HAP-1 (cell line): ENCODE measurements around the gene TMEM131.
"Not testable (repeated sequence)": the region's sequence is repeated elsewhere in the genome, so short reads cannot be mapped to it uniquely, and the experiment has no call there.

Experiments used
- DNase-seq, 2 experiments: peaks; one replicate each; pipeline ENCODE4 v3.0.0-alpha.2; 2016 to 2020; ENCODE audit warnings: low spot score in 2 of 2
- H3K27me3 ChIP-seq: fragments of 250-450 bp; sonication (Bioruptor Pico); 2 replicates; pipeline ENCODE4 v1.5.1; 2020; ENCODE audit warnings: low read depth, mild to moderate bottlenecking, moderate library complexity
- H3K36me3 ChIP-seq: fragments of 250-450 bp; sonication (Bioruptor Pico); replicated peaks from 2 replicates; pipeline ENCODE4 v1.5.1; 2020; ENCODE audit warnings: mild to moderate bottlenecking
- H3K4me1 ChIP-seq: fragments of 250-450 bp; sonication (Bioruptor Pico); 2 replicates; pipeline ENCODE4 v1.5.1; 2020; ENCODE audit warnings: mild to moderate bottlenecking
- H3K4me3 ChIP-seq: fragments of 250-450 bp; sonication (Bioruptor Pico); 2 replicates; pipeline ENCODE4 v1.5.1; 2020; ENCODE audit warnings: mild to moderate bottlenecking, moderate library complexity
- H3K9me3 ChIP-seq: fragments of 250-450 bp; sonication (Bioruptor Pico); 2 replicates; pipeline ENCODE4 v1.5.1; 2020; ENCODE audit warnings: mild to moderate bottlenecking, moderate library complexity
- in situ Hi-C: fragments of 300-500 bp; cut with MboI; formaldehyde crosslinking; loops from 3 replicates; pipeline ENCODE4 v1.14.3; 2020; ENCODE audit warnings: low sequenced_read_pairs, inconsistent platforms, mixed read lengths

The TMEM131 gene

DNA sequence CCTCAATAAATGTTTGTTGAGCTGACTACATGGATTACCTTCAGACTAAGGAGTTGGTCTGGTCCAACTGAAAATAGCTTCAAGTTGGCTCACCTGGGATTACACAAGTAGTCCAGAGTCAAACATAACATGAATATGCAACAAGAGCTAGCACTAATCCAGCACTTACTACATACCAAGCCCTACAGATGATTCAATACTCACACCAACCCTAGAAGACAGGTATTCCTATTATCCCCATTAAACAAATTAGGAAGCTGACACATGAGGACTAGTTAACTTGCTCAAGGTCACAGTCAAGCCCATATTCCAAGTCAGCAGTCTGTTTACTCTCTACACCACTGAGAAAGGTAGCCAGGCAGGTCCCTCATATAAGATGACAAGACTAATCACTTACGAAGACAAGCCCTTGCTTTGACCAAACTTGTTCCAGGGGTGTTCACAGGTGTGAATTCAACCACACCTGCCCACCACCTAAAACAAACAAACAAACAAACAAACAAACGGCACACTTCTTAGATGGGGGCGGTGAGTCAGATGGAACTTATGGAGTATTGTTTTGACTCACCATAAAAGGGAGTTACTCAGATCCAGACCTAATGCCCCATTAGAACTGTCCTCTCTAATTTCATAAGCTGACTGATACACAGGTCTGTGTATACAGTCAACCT lies 29.1 kb downstream of the TMEM131 start:
- no peaks in the 10 kb centered on the region for H3K27me3 ChIP-seq
- no peak overlapping the region for H3K4me3 ChIP-seq
- no peaks in the 10 kb centered on the region for H3K9me3 ChIP-seq
- no peaks in the 10 kb centered on the region for H3K36me3 ChIP-seq
- H3K4me1 ChIP-seq: peaks cover 4% of the 10 kb centered on the region; the same call in 1 of the 2 replicates
- in situ Hi-C loops: no loop called here
- DNase-seq: no peak

DNA sequence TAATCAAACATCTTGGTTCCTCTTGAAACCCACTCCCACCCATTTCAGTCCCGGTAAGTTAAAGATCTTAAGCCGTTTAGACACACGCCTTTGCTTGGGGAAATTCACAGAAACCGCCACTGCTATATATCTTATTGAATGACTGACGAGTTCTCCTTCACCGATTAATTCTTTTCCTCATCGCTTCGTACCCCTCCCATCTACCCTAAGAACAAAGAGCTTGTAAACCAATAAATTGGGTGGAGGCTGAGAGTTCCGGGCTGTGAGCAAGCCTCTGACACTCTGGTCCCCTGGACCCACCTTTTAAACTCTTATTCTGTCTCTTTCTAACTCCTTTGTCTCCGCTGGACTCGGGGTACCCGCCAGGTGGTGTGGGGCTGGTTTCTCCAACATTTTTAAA lies 30.6 kb downstream of the TMEM131 start:
- in situ Hi-C loops: no loop called here
- H3K27me3 ChIP-seq: no peaks in the 10 kb centered on the region
- no peaks in the 10 kb centered on the region for H3K9me3 ChIP-seq
- no peaks in the 10 kb centered on the region for H3K36me3 ChIP-seq
- peaks cover 4% of the 10 kb centered on the region; the same call in 1 of the 2 replicates for H3K4me1 ChIP-seq
- H3K4me3 ChIP-seq: no peak overlapping the region
- DNase-seq: no peak

- H3K4me1 ChIP-seq: peaks cover 4% of the 10 kb centered on the region; the same call in 1 of the 2 replicates
- no peaks in the 10 kb centered on the region for H3K36me3 ChIP-seq
- no peak overlapping the region for H3K4me3 ChIP-seq
- in situ Hi-C loops: no loop called here
- no peaks in the 10 kb centered on the region for H3K9me3 ChIP-seq
- no peak for DNase-seq
- H3K27me3 ChIP-seq: no peaks in the 10 kb centered on the region
Measured at GRCh38 chr2:97963880-97964279, 31.9 kb downstream of the TMEM131 start.

DNA sequence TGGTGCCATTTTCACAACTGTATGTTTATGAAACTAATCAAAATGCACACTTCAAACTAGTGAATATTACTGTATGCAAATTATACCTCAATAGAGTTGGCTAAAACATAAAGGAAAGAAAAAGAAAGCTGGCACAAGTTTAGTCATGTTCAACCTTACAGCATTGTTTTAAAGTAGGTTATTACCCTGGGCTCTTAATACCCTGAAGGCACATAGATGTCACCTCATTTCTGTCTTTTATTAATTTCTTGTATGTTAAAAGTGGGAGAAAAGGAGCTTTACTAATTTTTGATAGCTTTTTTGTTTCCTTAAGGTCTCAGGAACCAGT lies 32.7 kb downstream of the TMEM131 start:
- H3K4me3 ChIP-seq: no peak overlapping the region
- no peaks in the 10 kb centered on the region for H3K9me3 ChIP-seq
- H3K36me3 ChIP-seq: no peaks in the 10 kb centered on the region
- H3K4me1 ChIP-seq: peaks cover 4% of the 10 kb centered on the region; the same call in 1 of the 2 replicates
- in situ Hi-C loops: no loop called here
- DNase-seq: no peak
- H3K27me3 ChIP-seq: no peaks in the 10 kb centered on the region

DNA sequence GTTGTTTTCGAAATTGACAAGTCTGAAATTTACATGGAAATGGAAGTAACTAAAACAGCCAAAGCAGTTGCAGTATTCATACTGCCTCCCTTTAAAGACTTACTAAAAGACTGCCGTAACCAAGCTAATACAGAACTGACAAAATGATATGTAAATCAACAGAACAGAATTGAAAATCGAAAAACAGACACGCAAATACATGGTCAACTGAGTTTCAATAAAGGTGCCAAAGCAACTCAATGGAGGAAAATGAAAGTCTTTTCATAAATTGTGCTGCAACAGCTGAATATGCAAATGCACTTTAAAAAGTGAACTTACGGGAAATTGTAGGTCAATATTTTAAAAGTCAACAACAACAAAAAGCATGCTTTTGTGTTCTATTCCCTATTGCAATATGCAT lies 34.2 kb downstream of the TMEM131 start:
- no peaks in the 10 kb centered on the region for H3K36me3 ChIP-seq
- H3K4me1 ChIP-seq: peaks cover 4% of the 10 kb centered on the region; the same call in 1 of the 2 replicates
- in situ Hi-C loops: no loop called here
- H3K27me3 ChIP-seq: no peaks in the 10 kb centered on the region
- H3K9me3 ChIP-seq: no peaks in the 10 kb centered on the region
- no peak for DNase-seq
- H3K4me3 ChIP-seq: no peak overlapping the region

DNA sequence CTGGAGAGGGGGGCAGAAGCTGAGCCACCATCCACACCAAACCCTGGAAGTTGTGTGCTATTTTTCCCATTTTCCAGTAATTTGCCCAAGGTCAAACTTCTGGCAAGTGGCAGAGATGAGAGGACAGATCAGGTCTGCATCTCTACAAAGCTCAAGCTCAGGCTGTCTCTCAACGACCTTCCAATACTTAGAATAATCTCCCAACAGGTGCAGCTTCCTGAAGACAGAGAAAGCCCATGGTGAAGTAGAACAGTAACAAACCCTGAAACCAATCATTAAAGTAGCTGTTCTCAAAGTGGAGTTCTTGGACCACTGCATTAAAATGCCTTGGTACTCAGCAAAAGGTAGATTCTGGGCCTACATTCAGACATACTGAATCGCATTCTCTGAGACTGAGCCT lies 37.6 kb downstream of the TMEM131 start:
- Histone ChIP-seq H3K36me3 (no peaks in the 10 kb centered on the region), H3K27me3 (no peaks in the 10 kb centered on the region), H3K4me3 (no peak overlapping the region), H3K9me3 (no peaks in the 10 kb centered on the region), H3K4me1 (peaks cover 4% of the 10 kb centered on the region; the same call in 1 of the 2 replicates)
- DNase-seq: no peak
- in situ Hi-C loops: no loop called here

DNA sequence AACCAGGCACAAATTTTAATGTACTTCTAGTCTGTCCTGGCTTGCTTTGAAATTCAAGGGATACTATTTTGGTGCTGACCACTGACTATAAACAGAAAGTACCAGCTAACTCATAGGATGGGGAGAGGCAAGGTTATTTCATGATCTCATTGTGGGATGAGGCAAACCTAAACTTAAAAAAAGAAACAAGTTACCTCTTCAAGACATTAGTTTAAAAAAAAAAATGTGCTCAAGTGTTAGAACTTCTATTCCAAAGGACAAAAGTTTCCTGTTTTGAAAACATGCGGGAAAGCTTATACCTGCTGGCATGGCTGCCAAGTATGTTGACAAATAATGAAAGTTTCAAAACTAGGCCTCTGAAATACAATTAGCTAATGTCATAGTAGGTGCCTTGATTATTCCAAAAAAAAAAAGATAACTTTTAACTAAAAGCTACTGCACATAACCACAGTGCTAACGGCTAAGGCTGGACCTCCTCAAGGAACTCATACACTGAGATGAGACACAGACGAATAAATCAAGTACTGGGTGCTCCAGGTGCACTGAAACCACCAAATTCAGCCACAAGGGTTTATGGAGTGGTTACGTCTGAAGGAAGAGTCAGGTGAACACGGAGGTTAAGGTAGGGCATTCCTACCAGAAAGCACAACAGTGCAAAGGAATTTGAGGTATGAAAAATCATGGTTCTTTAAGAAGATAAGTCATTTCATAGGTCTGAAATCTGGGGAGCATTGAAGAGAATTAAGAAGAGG lies 38.1 kb downstream of the TMEM131 start:
- H3K4me1 ChIP-seq: peaks cover under 1% of the 10 kb centered on the region; the same call in 1 of the 2 replicates
- DNase-seq: no peak
- in situ Hi-C loops: no loop called here
- no peaks in the 10 kb centered on the region for H3K36me3 ChIP-seq
- no peaks in the 10 kb centered on the region for H3K27me3 ChIP-seq
- H3K9me3 ChIP-seq: no peaks in the 10 kb centered on the region
- H3K4me3 ChIP-seq: no peak overlapping the region

DNA sequence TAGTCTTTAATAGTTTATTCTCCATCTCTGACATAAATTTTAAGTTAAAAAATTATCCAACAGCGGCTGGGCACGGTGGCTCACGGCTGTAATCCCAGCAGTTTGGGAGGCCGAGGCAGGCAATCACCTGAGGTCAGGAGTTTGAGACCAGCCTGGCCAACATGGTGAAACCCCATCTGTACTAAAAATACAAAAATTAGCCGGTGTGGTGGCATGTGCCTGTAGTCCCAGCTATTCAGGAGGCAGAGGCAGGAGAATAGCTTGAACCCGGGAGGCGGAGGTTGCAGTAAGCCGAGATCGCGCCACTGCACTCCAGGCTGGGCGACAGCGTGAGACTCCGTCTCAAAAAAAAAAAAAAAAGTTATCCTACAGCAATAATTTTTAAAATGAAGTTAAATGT lies 39.0 kb downstream of the TMEM131 start:
- H3K4me3 ChIP-seq, H3K4me1 ChIP-seq, H3K27me3 ChIP-seq, DNase-seq, H3K9me3 ChIP-seq, H3K36me3 ChIP-seq, in situ Hi-C loops: not testable (repeated sequence)

DNA sequence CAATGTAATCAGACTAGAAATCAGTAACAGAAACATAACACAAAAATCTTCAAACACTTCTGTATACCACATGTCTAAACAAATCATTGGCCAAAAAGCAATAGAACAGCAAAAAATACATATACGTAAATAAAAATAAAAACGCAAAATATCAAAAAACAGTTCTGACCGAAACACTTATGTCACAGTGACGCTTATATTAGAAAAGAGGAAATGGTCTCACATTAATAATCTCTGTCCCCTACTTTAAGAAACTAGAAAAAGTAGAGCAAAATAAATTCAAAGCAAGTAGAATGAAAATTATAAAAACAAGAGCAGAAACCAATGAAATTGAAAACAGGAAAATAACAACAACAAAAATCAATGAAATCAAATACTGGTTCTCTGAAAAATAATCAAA lies 41.9 kb downstream of the TMEM131 start:
- DNase-seq: no peak
- no peaks in the 10 kb centered on the region for H3K27me3 ChIP-seq
- H3K4me1 ChIP-seq: no peaks in the 10 kb centered on the region
- in situ Hi-C loops: no loop called here
- no peaks in the 10 kb centered on the region for H3K9me3 ChIP-seq
- H3K36me3 ChIP-seq: no peaks in the 10 kb centered on the region
- no peak overlapping the region for H3K4me3 ChIP-seq

GRCh38 chr2:97952357-97952756 lies 43.4 kb downstream of the TMEM131 start:
- in situ Hi-C loops: no loop called here
- no peaks in the 10 kb centered on the region for H3K4me1 ChIP-seq

DNA sequence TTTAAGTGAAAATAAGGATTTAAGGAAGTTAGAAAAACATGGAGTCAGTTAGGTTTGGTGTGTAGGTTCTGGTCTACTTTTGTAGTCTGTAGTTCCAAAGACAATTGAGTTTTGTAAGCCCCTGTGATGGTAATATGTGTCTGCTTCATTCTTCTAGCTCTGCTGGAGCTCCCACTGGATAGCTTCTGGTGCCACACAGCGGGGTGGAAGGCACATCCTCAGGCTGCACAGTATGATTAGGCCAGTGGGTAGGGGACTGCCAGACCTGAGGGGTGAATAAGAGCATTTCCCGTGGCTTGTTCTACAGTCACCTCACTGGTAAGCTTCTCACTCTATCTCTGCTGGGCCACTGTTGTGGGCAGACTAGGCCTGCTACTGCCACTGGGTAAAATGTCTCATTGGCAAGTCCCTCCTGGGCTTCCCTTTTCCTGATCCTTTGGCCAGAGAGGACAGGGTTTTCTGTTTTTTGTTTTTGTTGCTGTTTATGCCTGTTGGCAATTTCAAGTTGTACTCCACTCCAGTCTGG lies 44.5 kb downstream of the TMEM131 start:
- H3K36me3 ChIP-seq: no peaks in the 10 kb centered on the region
- in situ Hi-C loops: no loop called here
- peaks cover 4% of the 10 kb centered on the region; the same call in 1 of the 2 replicates for H3K4me1 ChIP-seq
- no peaks in the 10 kb centered on the region for H3K9me3 ChIP-seq
- H3K27me3 ChIP-seq: no peaks in the 10 kb centered on the region
- DNase-seq: no peak
- H3K4me3 ChIP-seq: no peak overlapping the region

More at GRCh38 chr2:97952357-97952756, 43.4 kb downstream of the TMEM131 start:
- DNase-seq: no peak
- Histone ChIP-seq H3K36me3 (no peaks in the 10 kb centered on the region), H3K27me3 (no peaks in the 10 kb centered on the region), H3K9me3 (no peaks in the 10 kb centered on the region), H3K4me3 (no peak overlapping the region)

GRCh38 chr2:97950329-97951154 lies 45.2 kb downstream of the TMEM131 start:
- no peak for DNase-seq
- H3K36me3 ChIP-seq: no peaks in the 10 kb centered on the region
- in situ Hi-C loops: no loop called here

DNA sequence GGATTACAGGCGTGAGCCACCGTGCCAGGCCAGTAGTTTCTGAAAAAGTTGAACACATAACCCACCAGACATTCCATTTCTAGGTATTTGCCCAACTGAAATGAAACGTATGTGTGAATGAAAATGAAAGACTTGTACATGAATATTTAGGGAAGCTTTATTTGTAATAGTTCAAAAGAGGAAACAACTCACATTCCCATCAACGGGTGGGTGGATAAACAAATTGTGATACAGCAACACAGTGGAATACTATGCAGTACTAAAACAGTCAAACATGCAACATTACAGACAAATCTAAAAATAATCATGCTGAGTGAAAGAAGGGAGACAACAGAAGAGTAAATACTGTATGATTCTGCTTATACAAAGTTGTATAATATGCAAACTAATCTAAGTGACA lies 46.8 kb downstream of the TMEM131 start:
- DNase-seq: no peak
- no peaks in the 10 kb centered on the region for H3K9me3 ChIP-seq
- H3K27me3 ChIP-seq: no peaks in the 10 kb centered on the region
- H3K4me1 ChIP-seq: peaks cover 21% of the 10 kb centered on the region
- no peak overlapping the region for H3K4me3 ChIP-seq
- in situ Hi-C loops: no loop called here
- no peaks in the 10 kb centered on the region for H3K36me3 ChIP-seq

More at GRCh38 chr2:97950329-97951154, 45.2 kb downstream of the TMEM131 start:
- Histone ChIP-seq H3K27me3 (no peaks in the 10 kb centered on the region), H3K9me3 (no peaks in the 10 kb centered on the region), H3K4me3 (no peak overlapping the region), H3K4me1 (peaks cover 9% of the 10 kb centered on the region)
